GM21390 (cell line): ENCODE results near the gene LRP1B.
A peak's percentile ranks its signal among the peaks of the same experiment; 100 is the strongest.

Source experiments
- ATAC-seq: cut with Tn5 transposase; IDR thresholded peaks from one replicate; pipeline ENCODE4 v1.9.1; 2021; ENCODE audit not compliant: unreplicated experiment

The LRP1B gene

GRCh38 chr2:140869107-140869506, 1261.7 kb downstream of the LRP1B start:
- no peak for ATAC-seq

GRCh38 chr2:140865837-140866236, 1265.0 kb downstream of the LRP1B start:
- no peak for ATAC-seq

DNA sequence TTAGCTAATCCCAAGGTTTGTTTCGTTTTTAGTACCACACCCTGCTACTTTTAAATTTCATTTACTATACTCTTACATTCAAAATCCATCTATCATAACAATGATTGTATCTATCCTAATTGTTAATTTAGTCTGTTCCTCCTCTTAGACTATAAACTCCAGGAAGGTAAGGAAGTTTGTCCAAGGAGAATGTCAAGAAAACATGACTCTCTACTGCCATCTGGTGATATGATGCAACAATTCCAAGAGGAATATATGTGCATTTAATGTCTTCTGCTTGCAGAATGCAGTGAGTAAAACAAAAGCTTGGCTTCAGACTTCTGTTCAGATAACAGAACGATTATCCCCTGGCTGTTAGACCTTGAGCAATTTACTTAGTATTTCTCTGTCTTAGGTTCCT, 1267.1 kb downstream of the LRP1B start:
- ATAC-seq, result peak; percentile 70

GRCh38 chr2:140862181-140862580, 1268.6 kb downstream of the LRP1B start:
- no peak for ATAC-seq

GRCh38 chr2:140861666-140862065, 1269.2 kb downstream of the LRP1B start:
- ATAC-seq, result no peak

- ATAC-seq, result no peak
These were observed 1275.3 kb downstream of the LRP1B start for GRCh38 chr2:140855471-140855870.

GRCh38 chr2:140851258-140851981, 1279.4 kb downstream of the LRP1B start:
- no peak for ATAC-seq

DNA sequence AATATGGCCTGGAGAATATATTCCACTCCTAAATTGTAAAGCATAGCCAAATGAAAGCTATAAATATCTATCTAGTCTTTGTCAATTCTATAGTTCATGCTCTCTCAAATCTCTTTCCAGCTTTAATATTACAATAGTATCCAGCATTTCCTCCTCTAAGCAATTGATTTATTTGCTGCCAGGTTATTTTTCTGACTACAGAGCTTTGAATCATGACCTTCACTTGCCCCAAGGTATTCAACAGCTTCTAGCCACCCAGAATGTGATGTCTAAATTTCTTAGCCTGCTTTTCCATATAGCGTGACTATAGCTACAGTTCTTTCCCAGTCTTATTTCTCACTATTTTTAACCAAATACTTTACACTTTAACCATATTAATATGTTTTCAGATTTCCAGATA, 1287.6 kb downstream of the LRP1B start:
- ATAC-seq, result no peak

- no peak for ATAC-seq
These were observed 1288.7 kb downstream of the LRP1B start for GRCh38 chr2:140842110-140842509.

GRCh38 chr2:140841141-140841540, 1289.7 kb downstream of the LRP1B start:
- no peak for ATAC-seq

DNA sequence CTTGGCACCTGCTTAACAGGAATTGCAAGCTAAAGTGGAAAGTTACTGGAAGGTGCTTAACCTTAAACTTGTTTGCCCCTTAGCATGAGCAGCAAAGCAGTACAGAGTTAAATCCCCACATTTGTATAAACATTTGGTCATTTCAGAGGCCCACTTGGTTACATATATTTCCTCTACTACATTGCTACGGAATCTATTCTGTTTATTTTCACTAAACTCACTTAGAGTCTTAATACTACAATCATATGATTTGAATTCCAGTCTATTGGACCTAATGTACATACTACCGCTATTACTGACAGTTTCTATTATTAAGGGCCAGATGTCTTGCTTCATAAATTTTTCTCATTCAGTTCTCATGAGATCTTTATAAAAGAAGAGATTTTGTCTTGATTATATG, 1294.0 kb downstream of the LRP1B start:
- no peak for ATAC-seq

DNA sequence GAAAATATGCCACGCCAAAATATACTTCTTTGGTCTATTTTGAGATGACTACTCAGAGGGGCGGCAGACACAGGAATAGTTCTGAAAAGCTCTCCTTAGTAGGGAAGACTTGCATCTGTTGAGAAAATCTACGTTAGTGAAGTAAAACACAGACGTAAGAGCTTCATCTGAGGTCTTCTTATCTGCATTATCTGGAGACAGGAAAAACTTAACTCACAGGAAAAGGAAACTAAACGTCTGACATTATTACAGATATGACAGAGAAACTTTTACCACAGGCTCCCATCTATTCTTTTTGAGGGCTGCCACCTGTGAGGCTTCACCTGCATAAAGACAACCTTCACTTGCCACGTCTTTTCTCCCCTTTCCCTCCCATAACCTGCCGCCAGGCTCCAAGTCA, 1295.7 kb downstream of the LRP1B start:
- no peak for ATAC-seq

- no peak for ATAC-seq
These were observed 1316.7 kb downstream of the LRP1B start for GRCh38 chr2:140814141-140814540.

GRCh38 chr2:140808820-140809219, 1322.0 kb downstream of the LRP1B start:
- ATAC-seq, result no peak

DNA sequence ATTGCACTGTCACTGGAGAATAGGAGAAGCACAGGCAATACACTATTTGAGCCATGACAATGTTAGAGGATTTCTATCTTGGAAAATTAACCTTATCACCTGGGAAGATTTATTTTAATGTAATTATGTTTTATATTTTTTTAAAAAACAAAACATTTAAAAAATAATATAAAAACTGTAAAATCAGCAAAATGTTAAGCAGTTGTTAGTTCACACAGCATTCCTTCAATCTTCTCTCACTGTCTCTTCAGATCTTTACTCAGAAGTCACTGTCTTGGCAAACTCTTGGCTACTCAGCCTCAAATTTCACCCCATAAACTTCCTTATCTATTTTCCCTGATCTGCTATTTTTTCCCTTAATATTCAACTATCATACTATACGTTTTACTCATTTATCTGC, 1322.6 kb downstream of the LRP1B start:
- no peak for ATAC-seq

GRCh38 chr2:140804700-140805260, 1326.0 kb downstream of the LRP1B start:
- ATAC-seq, result no peak

- no peak for ATAC-seq
These were observed 1329.5 kb downstream of the LRP1B start for GRCh38 chr2:140801311-140801710.

DNA sequence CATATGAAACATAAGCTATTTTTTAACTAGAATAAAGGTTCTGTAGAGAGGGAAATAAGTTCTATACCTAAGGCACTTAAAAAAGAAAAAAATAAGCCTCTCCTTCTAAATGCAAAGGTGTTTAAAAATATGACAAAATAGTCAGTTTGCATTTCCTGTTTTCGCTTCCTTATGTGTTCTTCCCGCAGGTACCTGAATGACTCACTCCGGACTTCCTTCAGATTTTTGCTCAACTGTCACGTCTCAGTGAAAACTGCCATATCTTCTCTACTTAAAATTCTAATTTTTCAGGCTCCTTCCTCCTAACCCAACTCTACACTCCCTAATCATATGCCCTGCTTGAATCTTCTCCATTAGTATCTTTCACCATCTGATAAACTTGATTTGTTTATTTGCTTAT, 1333.1 kb downstream of the LRP1B start:
- peak; percentile 88 for ATAC-seq

GRCh38 chr2:140791802-140792201, 1339.0 kb downstream of the LRP1B start:
- no peak for ATAC-seq

GRCh38 chr2:140786585-140786984, 1344.2 kb downstream of the LRP1B start:
- no peak for ATAC-seq

DNA sequence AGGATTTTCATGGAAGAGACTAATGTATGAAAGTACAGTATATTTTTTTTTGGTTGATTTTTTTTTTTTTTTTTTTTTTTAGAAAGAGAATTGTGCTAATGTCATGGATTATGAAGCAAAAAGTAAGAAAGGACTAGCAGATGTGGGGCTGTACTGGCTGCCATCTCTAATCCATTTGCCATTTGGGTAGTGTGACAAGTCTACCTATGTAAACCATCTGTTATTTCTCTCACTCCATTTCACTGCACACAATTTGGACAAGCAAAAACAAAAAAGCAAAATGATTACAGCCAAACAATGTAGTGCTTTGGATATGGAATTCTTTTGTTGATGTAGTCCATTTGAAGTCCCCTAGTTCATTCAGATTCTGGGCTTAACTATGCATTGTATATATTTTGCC, 1355.4 kb downstream of the LRP1B start:
- no peak for ATAC-seq

- no peak for ATAC-seq
These were observed 1360.2 kb downstream of the LRP1B start for GRCh38 chr2:140770645-140771044.

DNA sequence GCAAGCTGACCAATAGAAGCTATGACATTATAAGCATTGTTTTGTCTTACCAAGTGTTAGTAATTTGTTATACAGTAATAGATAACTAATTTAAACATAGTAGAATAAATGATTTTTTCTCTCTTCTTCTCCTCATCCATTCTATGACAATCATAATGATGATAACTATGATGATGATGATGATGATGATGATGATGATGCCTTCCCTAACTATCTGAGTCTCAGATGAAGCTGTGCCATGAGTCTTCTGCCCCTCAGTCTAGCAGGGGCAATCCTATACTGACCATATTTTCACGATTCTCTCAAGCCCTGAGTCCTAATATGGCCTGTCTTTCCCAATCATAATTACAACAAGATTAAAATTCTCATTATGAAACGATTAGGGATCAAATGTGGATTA, 1369.0 kb downstream of the LRP1B start:
- ATAC-seq, result no peak
